HepG2 (cell line): ENCODE results near the gene KRT34. TPM values are rescaled to one million over a fixed set of nuclear protein-coding genes. Genes with fewer than 3 reads are reported as not detected.

Experiments used
- ATF7 ChIP-seq, 2 experiments: fragments of 450-650 bp in 1 of 2; sonication (generic) in 1 of 2; formaldehyde crosslinking in 1 of 2; IDR thresholded peaks; 2 replicates each; pipeline versions ENCODE4 v1.4.0 to v1.6.1; 2016 to 2020; ENCODE audit warnings: antibody characterized with exemption in 1 of 2, mild to moderate bottlenecking in 1 of 2, missing genetic modification reagents in 1 of 2
- CSRNP1 ChIP-seq: sonication (generic); formaldehyde crosslinking; IDR thresholded peaks from 2 replicates; pipeline ENCODE4 v1.8.1; 2023; ENCODE audit warnings: mild to moderate bottlenecking, missing genetic modification reagents
- HMGXB4 ChIP-seq, 2 experiments: sonication (generic) in 1 of 2; formaldehyde crosslinking in 1 of 2; IDR thresholded peaks; 2 replicates each; pipeline versions ENCODE4 v1.4.0 to v1.6.1; 2018 to 2020; ENCODE audit warnings: missing genetic modification reagents in 2 of 2, borderline replicate concordance in 1 of 2, low read depth in 1 of 2, mild to moderate bottlenecking in 1 of 2, missing biosample characterization in 1 of 2
- KLF13 ChIP-seq: sonication (generic); formaldehyde crosslinking; IDR thresholded peaks from 2 replicates; pipeline ENCODE4 v1.4.0; 2020; ENCODE audit warnings: mild to moderate bottlenecking, missing genetic modification reagents
- NFE2L2 ChIP-seq: fragments of 150-350 bp; IDR thresholded peaks from 2 replicates; pipeline ENCODE4 v1.6.1; 2014; ENCODE audit warnings: low read length
- NFRKB ChIP-seq: fragments of 450-650 bp; IDR thresholded peaks from 2 replicates; pipeline ENCODE4 v1.6.1; 2017
- PAXIP1 ChIP-seq: sonication (generic); formaldehyde crosslinking; conservative IDR thresholded peaks from 2 replicates; pipeline ENCODE4 v1.4.0; 2020; ENCODE audit warnings: mild to moderate bottlenecking, missing genetic modification reagents, moderate library complexity
- PRDM10 ChIP-seq: sonication (generic); formaldehyde crosslinking; IDR thresholded peaks from 2 replicates; pipeline ENCODE4 v1.4.0; 2020; ENCODE audit warnings: low read depth, missing genetic modification reagents
- PRPF4 ChIP-seq: fragments of 200-400 bp; formaldehyde crosslinking; IDR thresholded peaks from 2 replicates; pipeline ENCODE4 v1.6.1; 2016; ENCODE audit warnings: low read length, low read depth; ENCODE audit not compliant: poor library complexity, severe bottlenecking
- RXRA ChIP-seq: sonication (generic); formaldehyde crosslinking; IDR thresholded peaks from 2 replicates; pipeline ENCODE4 v1.5.1; 2020; ENCODE audit warnings: missing genetic modification reagents
- STAG1 ChIP-seq: sonication (generic); formaldehyde crosslinking; IDR thresholded peaks from 2 replicates; pipeline ENCODE4 v1.4.0; 2020; ENCODE audit warnings: missing genetic modification reagents
- TBX3 ChIP-seq: fragments of 450-650 bp; IDR thresholded peaks from 2 replicates; pipeline ENCODE4 v1.6.1; 2017; ENCODE audit warnings: antibody characterized with exemption, mild to moderate bottlenecking, inconsistent platforms, borderline replicate concordance
- ZFP36L2 ChIP-seq: sonication (generic); formaldehyde crosslinking; IDR thresholded peaks from 2 replicates; pipeline ENCODE4 v1.4.0; 2020; ENCODE audit warnings: missing genetic modification reagents
- ZKSCAN1 ChIP-seq: fragments of 150-350 bp; IDR thresholded peaks from 2 replicates; pipeline ENCODE4 v1.6.1; 2014; ENCODE audit warnings: low read length
- ZNF230 ChIP-seq: sonication (generic); formaldehyde crosslinking; IDR thresholded peaks from 2 replicates; pipeline ENCODE4 v1.4.0; 2020; ENCODE audit warnings: mild to moderate bottlenecking, missing genetic modification reagents
- ZNF343 ChIP-seq: sonication (generic); formaldehyde crosslinking; IDR thresholded peaks from 2 replicates; pipeline ENCODE4 v1.4.0; 2020; ENCODE audit warnings: mild to moderate bottlenecking, missing genetic modification reagents
- ZNF496 ChIP-seq: sonication (generic); formaldehyde crosslinking; IDR thresholded peaks from 2 replicates; pipeline ENCODE4 v1.8.1; 2023; ENCODE audit warnings: mild to moderate bottlenecking, moderate library complexity, missing genetic modification reagents; ENCODE audit not compliant: insufficient replicate concordance
- ZNF570 ChIP-seq: sonication (generic); formaldehyde crosslinking; IDR thresholded peaks from 2 replicates; pipeline ENCODE4 v1.4.0; 2020; ENCODE audit warnings: mild to moderate bottlenecking, missing genetic modification reagents, borderline replicate concordance
- ZNF674 ChIP-seq: sonication (generic); formaldehyde crosslinking; IDR thresholded peaks from 2 replicates; pipeline ENCODE4 v1.5.0; 2020; ENCODE audit warnings: low read depth, mild to moderate bottlenecking, missing genetic modification reagents
- polyA plus RNA-seq, 8 experiments: library from polyadenylated mRNA; depleted of rRNA in 3 of 8; stranded (reverse) in 7 of 8; unstranded in 1 of 8; fragments of >200 nt; fragmentation: Illumina TruSeq in 4 of 8; extraction: Trizol in 4 of 8; gene quantifications; 2 replicates each; pipeline versions ENCODE4 v1.2.1 to v1.2.3, GENCODE V29; 2011 to 2016; ENCODE audit warnings: low read depth in 4 of 8, missing spikeins in 1 of 8, mixed read lengths in 1 of 8; ENCODE audit not compliant: insufficient read depth in 1 of 8
- total RNA-seq, 5 experiments: library from RNA; depleted of rRNA; stranded (reverse); fragments of >200 nt; fragmentation: Illumina TruSeq; extraction: Trizol; gene quantifications; 2 replicates each; pipeline ENCODE4 v1.2.3, GENCODE V29; 2016; ENCODE audit warnings: low read depth in 1 of 5

The KRT34 gene
- total and polyA plus RNA-seq, 2 of the 13 experiments (the other 11 are each of a cell fraction or from before 2014, with no cell fraction given) = not detected

- TF ChIP-seq PAXIP1 (CRISPR knock-in tag) (no peak), RXRA (no peak), HMGXB4 (CRISPR knock-in tag; IDR thresholded peaks at IDR 0.05; ENCODE audit: borderline replicate concordance in 1 of 2, low read depth in 1 of 2) (0 out of 4 replicates have a peak, but pooled peaks have one; percentile 20 to 40), ATF7 (IDR thresholded peaks at IDR 0.05) (no peak), ATF7 (CRISPR knock-in tag; IDR thresholded peaks at IDR 0.05) (no peak), NFE2L2 (no peak), ZNF343 (CRISPR knock-in tag) (no peak), CSRNP1 (CRISPR knock-in tag) (no peak), ZNF674 (CRISPR knock-in tag) (no peak), ZNF496 (CRISPR knock-in tag) (no peak), ZKSCAN1 (no peak), ZNF570 (no peak), PRPF4 (no peak), TBX3 (no peak), ZNF230 (CRISPR knock-in tag) (no peak), STAG1 (peak; percentile 95), ZFP36L2 (no peak), PRDM10 (no peak), KLF13 (CRISPR knock-in tag) (no peak), NFRKB (no peak)
These were observed 52.7 kb downstream of the KRT34 start (continued) for GRCh38 chr17:41329279-41329948.
